ENCODE data around the gene LGR6.
A peak's percentile ranks its signal among the peaks of the same experiment; 100 is the strongest.

Gene LGR6

DNA sequence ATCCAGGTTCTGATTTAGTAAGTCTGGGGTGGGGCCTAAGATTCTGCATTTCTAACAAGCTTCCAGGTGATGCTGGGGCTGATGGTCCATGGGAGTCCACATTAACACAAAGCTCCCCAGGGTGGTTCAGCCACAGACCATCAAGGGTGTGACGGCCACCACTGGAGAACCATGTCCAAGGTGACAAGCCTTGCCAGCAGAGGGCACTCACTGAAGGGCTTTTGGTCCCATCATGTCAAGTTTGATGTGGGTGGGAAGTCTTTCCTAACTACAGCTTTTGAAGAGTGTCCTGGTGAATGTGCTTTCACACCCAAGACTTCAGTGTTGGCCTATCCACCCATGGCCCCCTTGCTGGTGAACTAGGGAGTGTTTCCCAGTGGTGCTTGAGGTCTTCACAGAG, 81.0 kb downstream of the LGR6 start:
- H3K4me3 ChIP-seq (ENCODE audit: low read depth, low read length), result no peak overlapping the region
- DNase-seq (ENCODE audit: low read depth), result peak; percentile 50
- TF ChIP-seq, protein P1, sequence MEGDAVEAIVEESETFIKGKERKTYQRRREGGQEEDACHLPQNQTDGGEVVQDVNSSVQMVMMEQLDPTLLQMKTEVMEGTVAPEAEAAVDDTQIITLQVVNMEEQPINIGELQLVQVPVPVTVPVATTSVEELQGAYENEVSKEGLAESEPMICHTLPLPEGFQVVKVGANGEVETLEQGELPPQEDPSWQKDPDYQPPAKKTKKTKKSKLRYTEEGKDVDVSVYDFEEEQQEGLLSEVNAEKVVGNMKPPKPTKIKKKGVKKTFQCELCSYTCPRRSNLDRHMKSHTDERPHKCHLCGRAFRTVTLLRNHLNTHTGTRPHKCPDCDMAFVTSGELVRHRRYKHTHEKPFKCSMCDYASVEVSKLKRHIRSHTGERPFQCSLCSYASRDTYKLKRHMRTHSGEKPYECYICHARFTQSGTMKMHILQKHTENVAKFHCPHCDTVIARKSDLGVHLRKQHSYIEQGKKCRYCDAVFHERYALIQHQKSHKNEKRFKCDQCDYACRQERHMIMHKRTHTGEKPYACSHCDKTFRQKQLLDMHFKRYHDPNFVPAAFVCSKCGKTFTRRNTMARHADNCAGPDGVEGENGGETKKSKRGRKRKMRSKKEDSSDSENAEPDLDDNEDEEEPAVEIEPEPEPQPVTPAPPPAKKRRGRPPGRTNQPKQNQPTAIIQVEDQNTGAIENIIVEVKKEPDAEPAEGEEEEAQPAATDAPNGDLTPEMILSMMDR (conservative IDR thresholded peaks at IDR 0.05; ENCODE audit: low read depth, low read length), result peak; percentile 70

DNA sequence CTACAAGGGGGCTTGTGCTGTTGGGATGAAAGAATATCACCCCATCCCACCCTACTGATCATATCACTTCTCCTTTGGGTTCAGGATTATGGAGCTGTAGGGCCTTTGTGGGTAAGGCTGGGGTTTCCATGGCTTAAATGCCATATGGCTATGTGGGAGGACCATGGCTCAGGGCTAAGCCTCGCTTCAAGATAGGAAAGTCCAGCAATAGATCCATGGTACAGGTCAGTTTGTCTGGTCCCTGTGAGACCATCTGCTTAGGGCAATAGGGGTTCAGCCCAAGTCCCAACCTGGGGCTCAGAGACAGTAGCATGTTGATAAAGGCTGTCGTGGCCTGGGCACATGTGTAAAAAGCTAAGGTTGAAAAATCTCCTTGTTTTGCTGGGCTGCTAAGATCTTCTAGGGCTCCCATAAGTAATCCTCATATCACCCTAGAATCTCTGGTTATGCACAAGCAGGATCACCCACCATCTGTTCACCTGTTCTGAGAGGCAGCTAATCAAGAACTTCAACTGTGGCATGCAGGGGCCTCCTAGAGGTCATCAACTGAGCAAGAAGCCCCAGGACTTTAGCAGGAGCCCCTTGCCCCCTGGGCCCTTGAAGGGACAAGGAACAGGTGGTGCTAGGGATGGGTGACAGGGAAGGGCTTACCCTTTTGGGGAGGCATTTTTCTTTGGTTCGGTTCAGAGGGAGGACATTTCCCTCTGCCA, 81.6 kb downstream of the LGR6 start:
- TF ChIP-seq, protein P1 (conservative IDR thresholded peaks at IDR 0.05; ENCODE audit: low read depth, low read length), result no peak
- no peak for DNase-seq (ENCODE audit: low read depth)
- H3K4me3 ChIP-seq (ENCODE audit: low read depth, low read length), result no peak overlapping the region

DNA sequence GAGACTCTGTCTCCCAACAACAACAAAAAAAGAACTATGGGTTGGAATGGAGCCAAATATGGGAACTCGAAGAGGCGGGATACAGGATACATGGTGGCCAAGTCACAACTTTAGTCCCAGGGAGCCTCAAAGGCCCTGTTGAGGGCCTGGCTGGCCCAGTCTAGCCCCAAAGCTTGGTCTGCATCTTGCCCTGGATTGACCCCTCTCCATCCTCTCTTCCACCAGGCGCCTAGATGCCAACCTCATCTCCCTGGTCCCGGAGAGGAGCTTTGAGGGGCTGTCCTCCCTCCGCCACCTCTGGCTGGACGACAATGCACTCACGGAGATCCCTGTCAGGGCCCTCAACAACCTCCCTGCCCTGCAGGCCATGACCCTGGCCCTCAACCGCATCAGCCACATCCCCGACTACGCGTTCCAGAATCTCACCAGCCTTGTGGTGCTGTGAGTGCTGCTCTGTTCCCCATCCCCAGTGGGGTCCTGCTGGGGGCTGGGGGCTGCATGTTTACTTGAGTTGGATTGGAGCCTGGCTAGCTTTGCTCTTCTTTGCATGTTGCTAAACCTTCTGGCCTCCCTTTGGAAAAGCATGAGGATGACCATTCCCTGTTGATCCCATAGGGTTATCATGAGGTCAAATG, 82.6 kb downstream of the LGR6 start:
- TF ChIP-seq, protein P1 (conservative IDR thresholded peaks at IDR 0.05; ENCODE audit: low read depth, low read length), result no peak
- no peak for DNase-seq (ENCODE audit: low read depth)
- no peak overlapping the region for H3K4me3 ChIP-seq (ENCODE audit: low read depth, low read length)

DNA sequence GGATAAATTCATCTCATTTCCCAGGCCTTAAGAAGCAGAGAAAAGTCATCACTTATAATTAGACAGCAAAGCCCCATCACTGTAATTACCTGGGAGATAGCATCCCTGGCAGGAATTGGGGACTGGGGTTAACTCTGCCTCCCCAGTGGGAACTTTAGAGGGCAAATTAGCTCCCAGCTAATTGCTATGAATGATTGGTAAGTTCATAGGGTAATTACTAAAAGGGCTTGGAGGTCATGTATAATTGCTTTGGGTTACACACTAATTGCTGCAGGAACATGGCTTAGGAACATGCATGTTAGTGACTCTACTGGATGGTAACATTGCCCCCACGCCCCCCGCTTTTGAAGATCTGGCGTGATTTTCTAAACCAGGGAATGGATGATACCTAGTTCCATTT, 83.3 kb downstream of the LGR6 start:
- TF ChIP-seq, protein P1 (conservative IDR thresholded peaks at IDR 0.05; ENCODE audit: low read depth, low read length), result no peak
- DNase-seq (ENCODE audit: low read depth), result no peak
- H3K4me3 ChIP-seq (ENCODE audit: low read depth, low read length), result no peak overlapping the region

DNA sequence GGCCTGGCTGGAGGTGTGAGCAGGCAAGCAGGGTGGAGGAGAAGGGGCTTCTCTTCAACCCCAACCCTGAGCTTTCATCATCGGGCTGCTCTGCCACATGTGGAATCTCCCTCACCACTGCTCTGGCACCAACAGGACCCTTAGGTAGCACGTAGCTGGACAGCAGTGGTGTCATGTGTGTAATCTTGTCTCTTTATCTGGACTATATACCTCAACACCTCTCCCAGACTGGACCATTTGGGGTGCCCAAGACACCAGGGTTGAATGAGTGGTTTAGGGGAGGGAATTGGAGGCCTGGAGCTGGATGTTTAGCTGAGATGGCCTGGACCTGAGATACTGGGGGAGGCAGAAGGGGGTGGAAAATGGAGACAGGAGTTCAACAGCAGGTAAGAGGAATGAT, 85.2 kb downstream of the LGR6 start:
- DNase-seq (ENCODE audit: low read depth), result no peak
- H3K4me3 ChIP-seq (ENCODE audit: low read depth, low read length), result no peak overlapping the region
- TF ChIP-seq, protein P1 (conservative IDR thresholded peaks at IDR 0.05; ENCODE audit: low read depth, low read length), result no peak

DNA sequence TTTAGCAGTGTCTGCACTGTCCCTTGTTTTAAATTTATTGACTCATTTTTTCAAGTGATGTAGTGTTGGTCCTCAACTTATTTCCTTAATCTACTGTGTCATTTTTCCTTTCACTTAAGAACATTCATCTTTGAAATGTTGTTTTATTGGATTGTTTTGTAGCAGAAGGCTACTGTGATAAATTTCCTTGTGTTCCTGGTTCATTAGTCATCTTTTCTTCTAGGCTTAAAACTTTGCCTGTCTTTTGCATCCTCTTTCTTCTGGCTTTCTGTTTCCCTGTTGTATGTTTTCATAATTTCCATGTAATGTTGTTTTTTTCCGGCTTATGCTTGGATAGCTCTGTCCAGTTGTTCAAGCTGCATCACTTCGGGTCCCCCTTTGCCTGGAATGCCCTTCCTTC, 86.2 kb downstream of the LGR6 start:
- DNase-seq (ENCODE audit: low read depth), result no peak
- TF ChIP-seq, protein P1 (conservative IDR thresholded peaks at IDR 0.05; ENCODE audit: low read depth, low read length), result no peak
- H3K4me3 ChIP-seq (ENCODE audit: low read depth, low read length), result no peak overlapping the region

DNA sequence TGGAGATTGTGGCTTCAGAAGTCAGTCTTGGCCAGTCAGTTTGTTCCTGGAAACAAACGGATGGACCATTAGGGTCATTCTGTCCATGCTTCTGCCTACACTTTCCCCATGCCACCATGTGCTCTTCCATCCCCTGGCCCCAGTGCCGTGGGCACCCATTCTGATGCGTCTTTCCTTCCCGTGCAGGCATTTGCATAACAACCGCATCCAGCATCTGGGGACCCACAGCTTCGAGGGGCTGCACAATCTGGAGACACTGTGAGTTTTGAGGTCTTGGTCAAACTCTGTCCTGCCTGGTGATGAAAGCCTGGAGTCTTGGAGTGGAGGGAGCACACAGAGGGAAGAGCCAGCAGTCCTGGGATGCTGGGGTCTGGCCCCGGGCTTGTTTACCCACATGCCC, 87.0 kb downstream of the LGR6 start:
- H3K4me3 ChIP-seq (ENCODE audit: low read depth, low read length), result no peak overlapping the region
- TF ChIP-seq, protein P1 (conservative IDR thresholded peaks at IDR 0.05; ENCODE audit: low read depth, low read length), result no peak
- DNase-seq (ENCODE audit: low read depth), result no peak

Measured in choroid plexus epithelial cell (primary cell).